ENCODE data around the gene PHC1.

DNA sequence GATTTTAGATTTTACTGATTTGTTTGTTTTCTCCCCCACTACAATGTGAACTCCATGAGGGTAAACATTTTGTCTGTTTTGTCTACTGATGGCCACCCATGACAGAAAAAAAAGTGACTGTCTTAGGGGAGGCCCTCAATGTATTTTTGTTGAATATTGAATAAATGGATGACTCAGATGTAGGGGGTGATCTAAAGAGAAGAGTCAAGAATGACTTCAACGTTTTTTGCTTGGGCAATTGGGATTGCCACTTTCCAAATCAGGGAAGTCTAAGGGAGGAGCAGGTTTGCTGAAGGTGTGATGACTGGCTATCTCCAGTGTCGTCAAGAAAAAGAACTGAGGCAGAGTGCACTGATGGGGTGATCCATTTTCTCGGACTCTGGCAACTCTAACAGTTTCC lies 10.7 kb upstream of the PHC1 start:
- TF ChIP-seq CTCF (IDR thresholded peaks at IDR 0.05; ENCODE audit: borderline replicate concordance, extremely low read depth, low read length, poor library complexity, severe bottlenecking) (no peak), EZH2 (IDR thresholded peaks at IDR 0.05; ENCODE audit: borderline replicate concordance, low read depth, low read length, severe bottlenecking) (no peak)

All from DND-41 (cell line).